ENCODE data around the gene PARP6. TPM values are rescaled to one million over a fixed set of nuclear protein-coding genes. Genes with fewer than 3 reads are reported as not detected.

Gene PARP6
- total and polyA plus RNA-seq, 7 donors = 46.1 to 83.2 (median 63.0) TPM

DNA sequence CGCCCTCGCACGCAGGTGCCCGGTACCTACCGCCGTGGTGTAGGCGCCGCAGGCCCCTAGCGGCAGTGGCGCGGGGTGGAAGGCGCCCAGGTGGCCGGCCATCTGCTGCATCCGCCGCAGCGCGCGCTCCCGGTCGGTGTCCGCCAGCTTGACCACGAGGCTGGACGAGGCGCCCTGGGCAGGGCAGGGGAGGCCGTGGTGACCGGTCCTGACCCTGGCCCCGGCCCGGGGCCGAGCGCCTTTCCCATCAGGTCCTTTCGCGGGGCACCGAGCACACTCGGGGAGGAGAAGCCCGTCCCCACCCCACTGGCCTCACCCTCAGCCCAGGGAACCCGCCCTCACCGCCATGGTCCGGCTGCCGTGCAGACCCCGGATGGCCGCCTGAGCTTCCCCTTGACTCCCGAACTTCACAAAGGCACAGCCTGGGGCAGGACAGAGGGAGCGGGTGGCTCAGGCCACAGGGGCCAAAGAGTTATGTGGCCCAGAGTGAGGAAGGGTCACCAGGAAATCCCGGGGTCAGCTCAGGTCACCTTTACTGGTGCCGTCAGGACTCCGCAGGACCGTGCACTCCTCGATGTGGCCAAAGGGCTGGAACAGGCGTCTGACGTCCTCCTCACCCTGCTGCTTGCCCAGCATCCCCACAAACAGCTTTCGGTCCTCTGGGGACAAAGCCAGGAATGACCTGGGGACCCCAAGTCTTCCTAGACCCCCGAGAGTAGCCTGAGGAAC is 17.4 kb upstream of the PARP6 start:
- DNase-seq = no peak
- no peak overlapping the region for H3K27ac ChIP-seq
- TF ChIP-seq, protein P1, sequence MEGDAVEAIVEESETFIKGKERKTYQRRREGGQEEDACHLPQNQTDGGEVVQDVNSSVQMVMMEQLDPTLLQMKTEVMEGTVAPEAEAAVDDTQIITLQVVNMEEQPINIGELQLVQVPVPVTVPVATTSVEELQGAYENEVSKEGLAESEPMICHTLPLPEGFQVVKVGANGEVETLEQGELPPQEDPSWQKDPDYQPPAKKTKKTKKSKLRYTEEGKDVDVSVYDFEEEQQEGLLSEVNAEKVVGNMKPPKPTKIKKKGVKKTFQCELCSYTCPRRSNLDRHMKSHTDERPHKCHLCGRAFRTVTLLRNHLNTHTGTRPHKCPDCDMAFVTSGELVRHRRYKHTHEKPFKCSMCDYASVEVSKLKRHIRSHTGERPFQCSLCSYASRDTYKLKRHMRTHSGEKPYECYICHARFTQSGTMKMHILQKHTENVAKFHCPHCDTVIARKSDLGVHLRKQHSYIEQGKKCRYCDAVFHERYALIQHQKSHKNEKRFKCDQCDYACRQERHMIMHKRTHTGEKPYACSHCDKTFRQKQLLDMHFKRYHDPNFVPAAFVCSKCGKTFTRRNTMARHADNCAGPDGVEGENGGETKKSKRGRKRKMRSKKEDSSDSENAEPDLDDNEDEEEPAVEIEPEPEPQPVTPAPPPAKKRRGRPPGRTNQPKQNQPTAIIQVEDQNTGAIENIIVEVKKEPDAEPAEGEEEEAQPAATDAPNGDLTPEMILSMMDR (IDR thresholded peaks at IDR 0.05) = no peak
- no peaks in the 10 kb centered on the region for H3K9me3 ChIP-seq
- H3K4me1 ChIP-seq = no peaks in the 10 kb centered on the region
- intact Hi-C loops (cut with DNase I) = no loop called here
- no peaks in the 10 kb centered on the region for H3K36me3 ChIP-seq (ENCODE audit: insufficient read depth in 1 of 2, low read depth in 1 of 2)
- no peak overlapping the region for H3K4me3 ChIP-seq
- no peak for ATAC-seq
- H3K27me3 ChIP-seq (ENCODE audit: insufficient read depth in 3 of 3, low read length in 2 of 3) = no peaks in the 10 kb centered on the region
- WGBS, 3 donors = 84 to 89% (median 88%) methylated on average over 48 to 52 of the region's 52 CpGs

DNA sequence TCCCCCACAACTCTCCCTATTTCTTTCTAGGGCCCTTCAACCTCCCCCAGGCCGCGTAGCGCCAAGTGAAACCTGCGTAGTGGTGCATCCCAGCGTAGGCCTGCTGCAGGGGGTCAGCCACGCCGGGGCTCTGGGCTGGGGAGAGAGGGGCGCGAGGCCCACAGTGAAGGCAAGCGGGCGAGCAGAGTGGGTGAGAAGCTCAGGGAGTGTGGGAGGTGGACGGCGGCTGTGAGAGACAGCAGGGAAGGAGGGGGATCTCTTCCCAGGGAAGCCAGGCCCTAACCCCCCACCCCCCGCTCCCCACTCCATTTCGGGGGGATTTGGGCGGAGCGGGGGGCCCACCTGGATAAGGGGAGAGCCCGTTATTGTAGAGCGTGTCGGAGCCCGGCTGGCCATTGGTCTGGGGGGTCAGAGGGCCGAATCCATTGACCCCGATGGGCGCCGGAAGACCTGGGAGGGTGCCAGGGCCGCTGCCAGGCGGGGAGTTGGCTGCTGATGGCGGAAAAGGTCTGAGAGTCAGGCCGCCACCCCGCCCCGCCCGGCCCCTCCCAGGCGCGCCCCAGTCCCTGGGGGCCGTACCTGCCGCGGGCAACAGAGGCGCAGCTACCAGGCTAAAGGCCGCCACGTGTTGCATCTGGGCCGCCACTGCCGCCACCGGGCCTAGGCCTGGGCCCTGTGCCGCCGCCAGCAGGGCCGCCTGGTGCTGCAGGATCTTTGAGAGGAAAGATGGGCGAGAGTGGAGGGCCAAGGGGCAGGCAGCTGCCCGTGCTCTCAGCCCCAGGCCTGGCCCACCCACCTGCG is 16.6 kb upstream of the PARP6 start:
- 92 to 93% (median 93%) methylated on average over 46 to 49 of the region's 49 CpGs for WGBS, 3 donors
- Histone ChIP-seq H3K9me3 (no peaks in the 10 kb centered on the region), H3K27me3 (ENCODE audit: insufficient read depth in 3 of 3, low read length in 2 of 3) (no peaks in the 10 kb centered on the region), H3K27ac (no peak overlapping the region), H3K4me1 (no peaks in the 10 kb centered on the region), H3K36me3 (ENCODE audit: insufficient read depth in 1 of 2, low read depth in 1 of 2) (no peaks in the 10 kb centered on the region), H3K4me3 (no peak overlapping the region)
- DNase-seq = no peak
- TF ChIP-seq, protein P1 (IDR thresholded peaks at IDR 0.05) = no peak
- intact Hi-C loops (cut with DNase I) = no loop called here
- no peak for ATAC-seq

DNA sequence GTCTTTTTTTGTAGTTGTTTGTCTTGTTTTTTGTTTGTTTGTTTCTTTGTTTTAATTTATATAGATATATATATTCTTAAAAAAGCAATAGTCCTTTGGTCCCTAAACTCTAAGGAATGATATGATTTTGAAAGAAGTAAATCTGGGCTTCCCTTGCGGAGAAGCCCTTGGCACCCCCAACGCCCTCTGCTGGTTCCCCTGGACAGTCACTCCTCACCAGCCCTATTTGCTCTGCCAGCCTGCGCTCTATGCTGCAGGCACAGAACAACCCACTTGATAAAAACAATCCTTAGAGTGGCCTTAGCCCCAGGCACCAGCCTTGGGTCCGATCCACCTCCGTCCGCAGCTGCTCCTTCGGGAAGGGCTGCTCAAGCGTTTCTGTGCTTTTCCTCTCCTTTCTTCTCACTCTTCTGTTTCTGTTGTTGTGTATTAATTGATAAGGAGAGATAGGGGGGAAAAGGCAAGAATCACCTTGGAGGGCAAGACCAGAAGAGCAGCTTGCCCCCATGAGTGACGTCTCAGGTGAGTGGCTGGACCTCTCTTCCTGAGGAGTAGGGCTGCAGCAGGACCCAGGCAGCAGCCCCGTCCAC is 13.7 kb upstream of the PARP6 start:
- WGBS, 3 donors = 58 to 63% (median 60%) methylated on average over 10 of the region's 10 CpGs
- no peak overlapping the region for H3K27ac ChIP-seq
- no peaks in the 10 kb centered on the region for H3K36me3 ChIP-seq (ENCODE audit: insufficient read depth in 1 of 2, low read depth in 1 of 2)
- no peaks in the 10 kb centered on the region for H3K9me3 ChIP-seq
- H3K27me3 ChIP-seq (ENCODE audit: insufficient read depth in 3 of 3, low read length in 2 of 3) = no peaks in the 10 kb centered on the region
- TF ChIP-seq, protein P1 (IDR thresholded peaks at IDR 0.05) = peak; percentile 72
- intact Hi-C loops (cut with DNase I) = loop anchor here (2.0 kb wide), 1 partner anchor 87 kb away; no protein-coding TSS in a partner anchor
- no peaks in the 10 kb centered on the region for H3K4me1 ChIP-seq
- peak; percentile 61 to 93 (median 80) for ATAC-seq
- DNase-seq = peak; percentile 41 to 71
- H3K4me3 ChIP-seq = no peak overlapping the region

DNA sequence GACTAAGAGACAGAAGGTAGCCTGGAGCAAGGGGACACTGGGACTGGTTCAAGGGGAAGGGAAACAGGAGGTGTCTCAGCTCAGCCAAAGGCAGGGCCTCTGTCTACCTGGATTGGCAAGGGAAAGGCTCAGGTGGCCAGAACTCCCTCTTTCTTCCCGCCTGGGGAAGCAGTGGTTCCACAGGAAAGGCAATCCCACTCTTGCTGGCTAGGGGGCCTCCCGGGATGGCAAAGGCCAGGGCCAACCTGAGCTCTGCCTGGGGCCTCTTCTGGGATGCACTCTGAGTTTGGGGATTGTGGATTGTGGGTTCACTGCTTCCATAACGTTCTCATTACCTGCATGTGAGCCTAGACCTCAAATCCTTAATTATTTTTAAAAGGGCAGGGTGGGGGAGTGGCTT is 13.0 kb upstream of the PARP6 start:
- ATAC-seq (no peak), DNase-seq (no peak)
- H3K9me3 ChIP-seq = no peaks in the 10 kb centered on the region
- WGBS, 3 donors = 53 to 60% (median 57%) methylated on average over 3 of the region's 3 CpGs
- no peak overlapping the region for H3K4me3 ChIP-seq
- H3K4me1 ChIP-seq = no peaks in the 10 kb centered on the region
- intact Hi-C loops (cut with DNase I) = loop anchor here in 1 of 2 donors (2.0 kb wide), 1 partner anchor 87 kb away; no protein-coding TSS in a partner anchor
- H3K27me3 ChIP-seq (ENCODE audit: insufficient read depth in 3 of 3, low read length in 2 of 3) = no peaks in the 10 kb centered on the region
- TF ChIP-seq, protein P1 (IDR thresholded peaks at IDR 0.05) = no peak
- H3K27ac ChIP-seq = no peak overlapping the region
- no peaks in the 10 kb centered on the region for H3K36me3 ChIP-seq (ENCODE audit: insufficient read depth in 1 of 2, low read depth in 1 of 2)
